SK-N-MC (cell line): ENCODE measurements around the gene DPP8.

Source experiments
- DNase-seq: peaks from one replicate; pipeline ENCODE4 v3.0.0-alpha.2; 2011; ENCODE audit warnings: low read depth, low spot score
- H3K27ac ChIP-seq: fragments of 200-600 bp; sonication (generic); 2 replicates; pipeline ENCODE4 v1.5.1; 2016; ENCODE audit warnings: mixed run types
- H3K36me3 ChIP-seq: fragments of 200-600 bp; sonication (generic); 2 replicates; pipeline ENCODE4 v1.6.1; 2017; ENCODE audit warnings: antibody characterized with exemption, low read length, mixed read lengths; ENCODE audit not compliant: insufficient read depth
- H3K4me3 ChIP-seq: fragments of 200-600 bp; sonication (generic); 2 replicates; pipeline ENCODE4 v1.5.1; 2016
- H3K9ac ChIP-seq: fragments of 200-600 bp; sonication (generic); 2 replicates; pipeline ENCODE4 v1.8.0; 2017; ENCODE audit warnings: mixed run types, mixed read lengths; ENCODE audit not compliant: insufficient read length
- H3K9me3 ChIP-seq: fragments of 200-600 bp; sonication (generic); 2 replicates; pipeline ENCODE4 v1.6.1; 2017; ENCODE audit warnings: low read depth, mild to moderate bottlenecking, antibody characterized with exemption, low read length, moderate library complexity, mixed read lengths
- EZH2 ChIP-seq: fragments of 200-600 bp; sonication (generic); IDR thresholded peaks from one replicate; pipeline ENCODE4 v1.6.1; 2017; ENCODE audit warnings: antibody characterized with exemption
- FOXP2 ChIP-seq: optimal IDR thresholded peaks from 2 replicates; pipeline ENCODE3; 2011; ENCODE audit warnings: mild to moderate bottlenecking, moderate library complexity; ENCODE audit not compliant: insufficient read depth; ENCODE audit errors: extremely low read length, control extremely low read depth
- POLR2AphosphoS5 ChIP-seq: IDR thresholded peaks from 2 replicates; pipeline ENCODE4 v1.6.1; 2012; ENCODE audit warnings: mild to moderate bottlenecking, low read depth, low read length, borderline replicate concordance

The DPP8 gene

DNA sequence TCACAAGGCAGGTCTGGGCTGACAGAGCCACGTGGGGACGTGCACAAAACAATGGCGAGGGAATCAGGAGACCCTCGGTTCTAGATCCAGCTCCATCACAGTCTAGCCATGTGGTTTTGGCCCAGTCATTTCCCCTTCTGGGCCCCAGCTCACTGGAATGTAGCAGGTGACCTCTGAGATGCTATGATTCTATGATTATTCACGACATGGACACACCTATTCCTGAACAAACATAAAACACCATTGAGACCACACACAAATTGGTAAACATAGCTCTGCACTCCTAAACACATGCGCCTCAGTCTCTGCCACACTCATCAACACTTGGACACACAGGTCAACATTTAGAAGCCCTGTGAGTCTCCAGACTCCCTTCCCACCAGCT lies 103.7 kb downstream of the DPP8 start:
- Histone ChIP-seq H3K27ac (no peak overlapping the region), H3K4me3 (no peak overlapping the region), H3K9ac (no peak overlapping the region), H3K9me3 (no peaks in the 10 kb centered on the region), H3K36me3 (no peaks in the 10 kb centered on the region)
- DNase-seq = no peak
- no peak for TF ChIP-seq FOXP2
- TF ChIP-seq POLR2AphosphoS5 = no peak
- TF ChIP-seq EZH2 = no peak

DNA sequence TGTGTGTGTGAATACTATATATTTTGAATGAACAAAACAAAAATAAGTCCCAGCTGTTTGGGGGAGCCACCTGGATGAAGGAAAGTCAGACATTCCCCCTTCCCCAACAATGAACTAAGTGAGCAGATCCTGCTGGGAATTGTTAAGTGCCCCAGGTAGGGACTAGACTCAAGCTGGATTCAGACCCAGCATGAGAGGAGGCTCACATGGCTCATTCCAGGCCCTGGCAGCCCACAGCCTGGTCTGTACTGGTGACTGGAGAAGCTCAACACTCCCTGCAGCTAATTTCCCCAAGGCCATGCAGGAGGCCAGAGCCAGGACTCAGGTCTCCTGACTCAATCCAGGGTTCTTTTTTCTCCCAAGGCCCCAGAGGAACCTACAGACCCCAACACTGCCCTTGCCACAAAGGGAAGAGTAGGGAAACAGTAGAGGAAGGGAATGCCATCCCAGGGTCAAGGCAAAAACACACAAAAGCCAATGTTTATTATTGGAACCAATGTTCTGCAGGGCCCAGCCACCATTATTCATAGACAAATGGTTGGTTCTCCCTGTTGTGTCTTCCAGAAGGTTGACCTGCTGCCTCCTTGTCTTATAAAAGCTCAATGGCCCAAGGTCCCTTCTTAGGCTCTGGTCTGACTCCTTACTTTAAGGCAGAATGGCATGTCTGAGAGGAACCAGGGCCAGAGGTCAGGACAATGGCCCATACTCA lies 104.3 kb downstream of the DPP8 start:
- no peak overlapping the region for H3K4me3 ChIP-seq
- no peak for TF ChIP-seq EZH2
- no peak for TF ChIP-seq FOXP2
- TF ChIP-seq POLR2AphosphoS5 = no peak
- H3K36me3 ChIP-seq = no peaks in the 10 kb centered on the region
- H3K27ac ChIP-seq = no peak overlapping the region; the same call in 1 of the 2 replicates
- DNase-seq = no peak
- H3K9me3 ChIP-seq = no peaks in the 10 kb centered on the region
- no peak overlapping the region for H3K9ac ChIP-seq

DNA sequence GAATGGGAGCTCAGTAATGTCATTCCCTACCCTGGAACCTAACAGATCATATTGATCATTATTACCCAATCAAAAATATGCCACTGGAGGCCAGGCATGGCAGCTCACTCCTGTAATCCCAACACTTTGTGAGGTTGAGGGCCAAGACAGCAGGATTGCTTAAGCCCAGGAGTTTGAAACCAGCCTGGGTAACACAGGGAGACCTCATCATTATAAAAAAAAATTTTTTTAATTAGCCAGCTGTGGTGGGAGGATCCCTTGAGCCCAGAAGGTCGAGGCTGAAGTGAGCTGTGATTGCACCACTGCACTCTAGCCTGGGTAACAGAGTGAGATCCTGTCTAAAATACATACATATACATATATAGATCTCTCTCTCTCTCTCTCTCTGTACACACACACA lies 104.9 kb downstream of the DPP8 start:
- no peak overlapping the region for H3K4me3 ChIP-seq
- H3K27ac ChIP-seq = no peak overlapping the region
- H3K9ac ChIP-seq = no peak overlapping the region
- H3K9me3 ChIP-seq = no peaks in the 10 kb centered on the region
- TF ChIP-seq POLR2AphosphoS5 (no peak), FOXP2 (no peak), EZH2 (no peak)
- DNase-seq = no peak
- H3K36me3 ChIP-seq = no peaks in the 10 kb centered on the region

DNA sequence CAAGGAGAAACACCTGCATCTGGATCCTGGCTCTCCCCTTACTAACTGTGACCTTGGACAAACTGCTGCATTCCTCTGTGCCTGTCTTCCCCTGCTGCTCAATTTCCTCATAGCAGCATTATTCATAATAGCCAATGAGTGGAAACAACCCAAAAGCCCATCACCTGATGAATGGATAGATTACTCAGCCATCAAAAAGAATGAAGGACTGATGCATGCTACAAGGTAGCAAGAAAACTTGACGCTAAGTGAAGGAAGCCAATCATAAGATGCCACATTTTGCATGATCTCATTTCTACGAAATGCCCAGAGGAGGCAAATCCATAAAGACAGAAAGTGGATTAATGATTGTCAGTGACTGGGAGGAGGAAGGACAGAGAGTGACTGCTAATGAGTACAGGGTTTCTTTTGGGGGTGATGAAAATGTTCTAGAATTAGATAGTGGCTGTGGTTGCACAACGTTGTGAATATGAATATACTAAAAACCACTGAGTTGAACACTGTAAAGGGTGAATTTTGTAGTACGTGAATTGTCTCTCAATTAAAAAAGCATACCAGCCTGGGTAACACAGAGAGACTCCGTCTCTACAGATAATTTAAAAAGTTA lies 105.9 kb downstream of the DPP8 start:
- Histone ChIP-seq H3K9me3 (no peaks in the 10 kb centered on the region), H3K27ac (no peak overlapping the region; the same call in 1 of the 2 replicates), H3K9ac (no peak overlapping the region), H3K36me3 (no peaks in the 10 kb centered on the region), H3K4me3 (no peak overlapping the region)
- TF ChIP-seq EZH2 (no peak), POLR2AphosphoS5 (no peak), FOXP2 (no peak)
- no peak for DNase-seq

DNA sequence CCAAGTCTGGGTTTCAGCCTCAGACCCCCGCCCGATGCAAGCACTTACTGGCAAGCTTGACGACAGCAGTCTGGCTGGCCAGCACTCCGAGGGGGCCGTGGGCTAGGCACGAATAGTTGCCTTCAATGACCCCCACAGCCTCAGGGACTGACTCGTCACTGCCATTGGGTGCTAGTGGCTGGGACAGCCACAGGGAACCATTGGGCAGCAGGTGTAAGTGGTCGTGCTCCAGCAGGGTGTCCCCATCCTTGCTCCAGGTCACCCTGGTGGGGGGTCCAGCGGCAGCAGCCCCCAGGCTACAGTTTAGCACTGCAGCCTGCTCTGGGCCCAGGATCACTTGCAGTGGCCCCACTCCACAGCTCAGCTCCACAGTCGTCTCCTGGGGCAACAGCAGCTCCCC lies 106.5 kb downstream of the DPP8 start:
- H3K4me3 ChIP-seq = no peak overlapping the region
- H3K9me3 ChIP-seq = no peaks in the 10 kb centered on the region
- H3K27ac ChIP-seq = no peak overlapping the region
- TF ChIP-seq EZH2 (no peak), POLR2AphosphoS5 (no peak), FOXP2 (no peak)
- no peak for DNase-seq
- no peaks in the 10 kb centered on the region for H3K36me3 ChIP-seq
- H3K9ac ChIP-seq = no peak overlapping the region

DNA sequence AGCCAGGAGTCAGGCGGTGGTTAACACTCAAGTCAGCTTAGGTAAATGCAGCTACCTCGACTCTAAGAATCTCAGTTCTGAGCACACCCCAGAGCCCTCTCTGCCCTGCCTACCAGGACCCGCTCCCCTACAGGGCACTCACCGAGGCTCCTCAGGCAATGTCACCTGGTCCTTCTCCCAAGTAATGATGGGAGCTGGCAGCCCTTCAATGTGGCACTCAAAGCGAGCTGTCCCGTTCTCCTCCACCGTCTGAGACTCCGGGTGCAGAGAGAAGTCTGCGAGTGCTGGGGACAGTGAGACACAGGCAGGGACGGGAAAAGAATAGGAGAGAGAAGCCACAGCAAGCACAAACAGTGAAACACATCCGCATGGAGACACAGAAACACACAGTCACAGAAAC lies 107.5 kb downstream of the DPP8 start:
- Histone ChIP-seq H3K27ac (no peak overlapping the region), H3K9ac (no peak overlapping the region), H3K36me3 (no peaks in the 10 kb centered on the region), H3K9me3 (no peaks in the 10 kb centered on the region), H3K4me3 (no peak overlapping the region)
- DNase-seq = no peak
- TF ChIP-seq FOXP2 = no peak
- TF ChIP-seq POLR2AphosphoS5 = no peak
- no peak for TF ChIP-seq EZH2

DNA sequence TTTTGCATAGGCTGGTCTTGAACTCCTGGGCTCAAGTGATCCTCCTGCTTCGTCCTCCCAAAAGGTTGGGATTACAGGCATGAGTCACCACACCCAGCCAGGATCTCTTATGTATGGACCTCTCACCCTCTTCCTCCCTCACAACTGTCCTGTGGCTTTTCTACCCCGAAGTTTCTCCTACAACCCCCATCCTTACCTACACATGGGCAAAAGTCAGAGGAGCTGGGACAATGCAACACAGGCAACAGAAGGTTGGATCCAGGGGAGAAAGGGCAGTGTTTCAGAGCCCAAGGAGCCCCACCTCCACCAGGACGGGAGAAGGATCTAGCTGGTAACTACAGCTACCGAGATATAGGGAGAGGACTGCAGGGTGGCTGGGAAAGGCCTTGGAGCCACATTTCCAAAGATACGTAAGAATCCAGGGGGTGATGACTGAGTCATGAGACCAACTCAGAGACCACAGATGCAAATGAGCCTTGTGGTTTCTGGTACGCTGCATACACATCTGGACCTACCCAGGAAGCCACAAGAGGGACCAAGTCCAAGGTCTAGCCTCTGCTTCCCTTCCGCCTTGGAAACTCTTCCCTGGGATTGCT lies 108.4 kb downstream of the DPP8 start:
- no peak for TF ChIP-seq POLR2AphosphoS5
- no peak for TF ChIP-seq EZH2
- TF ChIP-seq FOXP2 = no peak
- Histone ChIP-seq H3K36me3 (no peaks in the 10 kb centered on the region), H3K4me3 (no peak overlapping the region), H3K9ac (no peak overlapping the region), H3K27ac (no peak overlapping the region), H3K9me3 (no peaks in the 10 kb centered on the region)
- DNase-seq = no peak

DNA sequence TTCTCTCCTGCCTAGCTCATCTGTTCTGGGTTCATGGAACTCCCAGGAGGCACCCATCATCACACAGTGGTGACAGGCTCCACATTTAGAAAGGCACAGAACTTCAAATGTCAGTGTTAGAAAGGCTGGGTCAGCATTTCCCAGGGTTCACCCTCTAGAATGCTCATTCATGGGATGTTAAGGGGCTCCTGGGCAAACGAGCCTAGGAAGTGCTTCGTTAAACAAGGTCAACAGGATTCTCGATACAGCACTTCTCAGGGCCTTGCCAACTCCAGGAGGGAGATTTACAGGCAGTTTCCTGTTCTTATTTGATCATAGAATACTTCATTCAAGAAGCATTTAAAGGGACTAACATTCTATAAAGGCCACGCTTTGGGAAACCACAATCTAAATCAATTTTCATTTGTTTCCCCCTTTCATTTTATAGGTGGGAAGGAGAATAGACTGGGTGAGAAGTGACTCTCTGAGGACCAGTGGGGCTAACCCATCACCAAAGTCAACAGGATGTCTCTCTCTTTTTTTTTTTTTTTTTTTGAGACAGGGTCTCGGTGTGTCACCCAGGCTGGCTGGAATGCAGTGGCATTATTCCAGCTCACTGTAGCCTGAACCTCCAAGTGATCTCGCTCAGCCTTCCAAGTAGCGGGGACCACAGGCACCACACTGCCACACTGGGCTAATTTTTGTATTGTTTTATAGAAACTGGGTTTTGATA lies 109.0 kb downstream of the DPP8 start:
- no peak for DNase-seq
- TF ChIP-seq FOXP2 = no peak
- TF ChIP-seq POLR2AphosphoS5 = no peak
- no peak for TF ChIP-seq EZH2
- Histone ChIP-seq H3K36me3 (no peaks in the 10 kb centered on the region), H3K9me3 (no peaks in the 10 kb centered on the region), H3K4me3 (no peak overlapping the region), H3K27ac (peak overlapping the region; percentile 39; the same call in 1 of the 2 replicates), H3K9ac (no peak overlapping the region)
